Sigmoid colon (tissue), 3 donors: ENCODE measurements around the gene SEC23IP.

ENCODE experiments used
- POLR2A ChIP-seq, 2 donors: fragments of 450-650 bp; IDR thresholded peaks; one replicate each; pipeline ENCODE4 v1.6.1; 2016; ENCODE audit warnings: antibody characterized with exemption in 2 of 2, mild to moderate bottlenecking in 2 of 2, moderate library complexity in 2 of 2
- TF ChIP-seq, protein P1 (sequence below), 4 experiments: fragments of 450-650 bp in 3 of 4; fragments of 200-600 bp in 1 of 4; IDR thresholded peaks; one replicate each; pipeline ENCODE4 v1.5.1; 2016 to 2019; ENCODE audit warnings: antibody characterized with exemption in 4 of 4, mild to moderate bottlenecking in 3 of 4, moderate library complexity in 2 of 4

DNA sequence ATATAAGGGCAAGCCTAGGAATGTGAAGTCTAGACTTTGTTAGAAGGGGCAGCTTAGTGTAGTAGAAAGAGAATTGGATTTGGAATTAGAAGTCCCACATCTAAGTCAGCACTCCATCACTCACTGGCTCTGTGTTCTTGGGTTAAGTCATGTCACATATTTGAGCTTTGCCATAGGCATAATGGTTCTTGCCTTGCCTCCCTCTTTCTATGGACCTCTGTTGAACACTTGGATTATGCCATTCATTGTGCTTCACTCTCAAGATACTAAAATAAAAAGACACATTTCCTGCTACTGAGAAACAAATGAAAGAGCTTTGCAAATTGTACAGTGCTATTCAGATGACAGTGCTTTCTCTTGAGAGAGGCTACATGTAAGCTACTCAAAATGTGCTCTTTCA, 35.9 kb downstream of the SEC23IP start:
- TF ChIP-seq, protein P1, sequence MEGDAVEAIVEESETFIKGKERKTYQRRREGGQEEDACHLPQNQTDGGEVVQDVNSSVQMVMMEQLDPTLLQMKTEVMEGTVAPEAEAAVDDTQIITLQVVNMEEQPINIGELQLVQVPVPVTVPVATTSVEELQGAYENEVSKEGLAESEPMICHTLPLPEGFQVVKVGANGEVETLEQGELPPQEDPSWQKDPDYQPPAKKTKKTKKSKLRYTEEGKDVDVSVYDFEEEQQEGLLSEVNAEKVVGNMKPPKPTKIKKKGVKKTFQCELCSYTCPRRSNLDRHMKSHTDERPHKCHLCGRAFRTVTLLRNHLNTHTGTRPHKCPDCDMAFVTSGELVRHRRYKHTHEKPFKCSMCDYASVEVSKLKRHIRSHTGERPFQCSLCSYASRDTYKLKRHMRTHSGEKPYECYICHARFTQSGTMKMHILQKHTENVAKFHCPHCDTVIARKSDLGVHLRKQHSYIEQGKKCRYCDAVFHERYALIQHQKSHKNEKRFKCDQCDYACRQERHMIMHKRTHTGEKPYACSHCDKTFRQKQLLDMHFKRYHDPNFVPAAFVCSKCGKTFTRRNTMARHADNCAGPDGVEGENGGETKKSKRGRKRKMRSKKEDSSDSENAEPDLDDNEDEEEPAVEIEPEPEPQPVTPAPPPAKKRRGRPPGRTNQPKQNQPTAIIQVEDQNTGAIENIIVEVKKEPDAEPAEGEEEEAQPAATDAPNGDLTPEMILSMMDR (IDR thresholded peaks at IDR 0.05) = no peak
- TF ChIP-seq POLR2A (IDR thresholded peaks at IDR 0.05) = no peak
